ENCODE data around the gene ADAMTS19. TPM values are rescaled to one million over a fixed set of nuclear protein-coding genes. Genes with fewer than 3 reads are reported as not detected.

Gene ADAMTS19
- polyA plus RNA-seq, 1 donor (not counting 4 experiments of a cell fraction or from before 2014, with no cell fraction given), result 0.08 TPM

DNA sequence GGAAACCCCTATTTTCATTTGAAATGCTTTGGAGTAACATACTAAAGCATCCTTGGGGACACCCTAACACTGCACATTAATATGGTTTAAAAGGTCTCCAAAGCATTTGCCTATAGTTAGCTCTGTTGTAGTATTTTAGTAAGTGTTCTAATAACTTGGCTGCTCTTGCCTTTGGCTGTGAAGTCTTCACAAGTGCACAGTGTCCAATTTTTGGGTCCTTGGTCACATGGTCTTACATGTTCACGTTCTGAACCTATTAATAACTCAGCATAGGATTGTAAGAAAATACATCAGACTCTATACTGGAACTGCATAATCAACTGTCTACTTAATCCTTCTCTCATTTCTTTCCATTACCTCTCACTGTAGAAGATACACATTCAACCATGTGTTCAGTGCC lies 17.4 kb downstream of the ADAMTS19 start:
- Histone ChIP-seq H3K27me3 (ENCODE audit: control insufficient read depth, extremely low read depth, insufficient read depth, low read length) (no peaks in the 10 kb centered on the region), H3K9ac (ENCODE audit: control insufficient read depth, extremely low read depth, insufficient read depth, low read length) (no peak overlapping the region), H3K9me1 (ENCODE audit: control insufficient read depth, extremely low read depth, insufficient read depth, low read length) (no peaks in the 10 kb centered on the region), H3K9me3 (ENCODE audit: control insufficient read depth, low read depth, low read length) (no peaks in the 10 kb centered on the region), H3K4me2 (ENCODE audit: control insufficient read depth, extremely low read depth, insufficient read depth, low read depth, low read length) (no peak overlapping the region), H3K4me1 (ENCODE audit: control insufficient read depth, extremely low read depth, insufficient read depth, low read length) (no peaks in the 10 kb centered on the region), H3K27ac (ENCODE audit: control insufficient read depth, insufficient read depth, low read length) (no peak overlapping the region), H3K79me2 (ENCODE audit: control insufficient read depth, insufficient read depth, low read length) (no peaks in the 10 kb centered on the region), H3K36me3 (ENCODE audit: control insufficient read depth in 2 of 2, extremely low read depth in 1 of 2, insufficient read depth in 2 of 2, low read length in 2 of 2) (no peaks in the 10 kb centered on the region), H3K4me3 (ENCODE audit: control insufficient read depth in 2 of 3, extremely low read depth in 1 of 3, insufficient read depth in 2 of 3, low read depth in 1 of 3, low read length in 3 of 3) (no peak overlapping the region), H4K20me1 (ENCODE audit: control insufficient read depth, extremely low read depth, insufficient read depth, low read length) (no peaks in the 10 kb centered on the region), H2AFZ (ENCODE audit: control insufficient read depth, low read length) (no peak overlapping the region)
- no peak for DNase-seq (ENCODE audit: low read depth, low spot score)
- dilution Hi-C loops (cut with MboI; ENCODE audit: extremely low pct_ligation_motif_present, low sequenced_read_pairs), result no loop called here
- TF ChIP-seq CTCF (optimal IDR thresholded peaks at IDR 0.05 in 1 of 3, IDR thresholded peaks at IDR 0.05 in 1 of 3, conservative IDR thresholded peaks at IDR 0.05 in 1 of 3; ENCODE audit: extremely low read depth in 1 of 3, insufficient read depth in 2 of 3, low read length in 3 of 3), result no peak
- TF ChIP-seq EZH2 (IDR thresholded peaks at IDR 0.05; ENCODE audit: low read length), result no peak
- FAIRE-seq, result no peak

DNA sequence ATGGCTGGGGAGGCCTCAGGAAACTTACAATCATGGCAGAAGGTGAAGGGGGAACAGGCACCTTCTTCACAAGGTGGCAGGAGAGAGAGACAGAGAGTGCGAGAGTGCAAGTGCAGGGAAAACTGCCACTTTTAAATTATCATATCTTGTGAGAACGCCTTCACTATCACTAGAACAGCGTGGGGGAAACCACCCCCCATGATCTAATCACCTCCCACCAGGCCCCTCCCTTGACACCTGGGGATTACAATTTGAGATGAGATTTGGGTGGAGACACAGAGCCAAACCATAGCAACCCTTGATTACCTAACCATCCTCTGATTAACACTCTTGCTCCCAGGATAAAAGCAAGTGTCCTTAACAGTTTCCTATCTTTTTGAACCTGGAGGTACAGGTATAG lies 21.1 kb downstream of the ADAMTS19 start:
- FAIRE-seq, result no peak
- no peaks in the 10 kb centered on the region for H3K9me3 ChIP-seq (ENCODE audit: control insufficient read depth, low read depth, low read length)
- dilution Hi-C loops (cut with MboI; ENCODE audit: extremely low pct_ligation_motif_present, low sequenced_read_pairs), result no loop called here
- H3K79me2 ChIP-seq (ENCODE audit: control insufficient read depth, insufficient read depth, low read length), result no peaks in the 10 kb centered on the region
- no peak overlapping the region for H3K4me3 ChIP-seq (ENCODE audit: control insufficient read depth in 2 of 3, extremely low read depth in 1 of 3, insufficient read depth in 2 of 3, low read depth in 1 of 3, low read length in 3 of 3)
- no peaks in the 10 kb centered on the region for H3K27me3 ChIP-seq (ENCODE audit: control insufficient read depth, extremely low read depth, insufficient read depth, low read length)
- no peak overlapping the region for H2AFZ ChIP-seq (ENCODE audit: control insufficient read depth, low read length)
- no peak overlapping the region for H3K4me2 ChIP-seq (ENCODE audit: control insufficient read depth, extremely low read depth, insufficient read depth, low read depth, low read length)
- TF ChIP-seq EZH2 (IDR thresholded peaks at IDR 0.05; ENCODE audit: low read length) (no peak), CTCF (optimal IDR thresholded peaks at IDR 0.05 in 1 of 3, IDR thresholded peaks at IDR 0.05 in 1 of 3, conservative IDR thresholded peaks at IDR 0.05 in 1 of 3; ENCODE audit: extremely low read depth in 1 of 3, insufficient read depth in 2 of 3, low read length in 3 of 3) (no peak)
- no peaks in the 10 kb centered on the region for H3K9me1 ChIP-seq (ENCODE audit: control insufficient read depth, extremely low read depth, insufficient read depth, low read length)
- no peaks in the 10 kb centered on the region for H4K20me1 ChIP-seq (ENCODE audit: control insufficient read depth, extremely low read depth, insufficient read depth, low read length)
- no peak overlapping the region for H3K9ac ChIP-seq (ENCODE audit: control insufficient read depth, extremely low read depth, insufficient read depth, low read length)
- H3K4me1 ChIP-seq (ENCODE audit: control insufficient read depth, extremely low read depth, insufficient read depth, low read length), result no peaks in the 10 kb centered on the region
- no peaks in the 10 kb centered on the region for H3K36me3 ChIP-seq (ENCODE audit: control insufficient read depth in 2 of 2, extremely low read depth in 1 of 2, insufficient read depth in 2 of 2, low read length in 2 of 2)
- H3K27ac ChIP-seq (ENCODE audit: control insufficient read depth, insufficient read depth, low read length), result no peak overlapping the region
- no peak for DNase-seq (ENCODE audit: low read depth, low spot score)

All from keratinocyte (primary cell).